ENCODE results near the gene NAB2. TPM values are rescaled to one million over a fixed set of nuclear protein-coding genes. Genes with fewer than 3 reads are reported as not detected.
A peak's percentile ranks its signal among the peaks of the same experiment; 100 is the strongest.

NAB2 gene
- polyA plus RNA-seq, 4 donors: 11.4 to 23.1 (median 18.1) TPM

DNA sequence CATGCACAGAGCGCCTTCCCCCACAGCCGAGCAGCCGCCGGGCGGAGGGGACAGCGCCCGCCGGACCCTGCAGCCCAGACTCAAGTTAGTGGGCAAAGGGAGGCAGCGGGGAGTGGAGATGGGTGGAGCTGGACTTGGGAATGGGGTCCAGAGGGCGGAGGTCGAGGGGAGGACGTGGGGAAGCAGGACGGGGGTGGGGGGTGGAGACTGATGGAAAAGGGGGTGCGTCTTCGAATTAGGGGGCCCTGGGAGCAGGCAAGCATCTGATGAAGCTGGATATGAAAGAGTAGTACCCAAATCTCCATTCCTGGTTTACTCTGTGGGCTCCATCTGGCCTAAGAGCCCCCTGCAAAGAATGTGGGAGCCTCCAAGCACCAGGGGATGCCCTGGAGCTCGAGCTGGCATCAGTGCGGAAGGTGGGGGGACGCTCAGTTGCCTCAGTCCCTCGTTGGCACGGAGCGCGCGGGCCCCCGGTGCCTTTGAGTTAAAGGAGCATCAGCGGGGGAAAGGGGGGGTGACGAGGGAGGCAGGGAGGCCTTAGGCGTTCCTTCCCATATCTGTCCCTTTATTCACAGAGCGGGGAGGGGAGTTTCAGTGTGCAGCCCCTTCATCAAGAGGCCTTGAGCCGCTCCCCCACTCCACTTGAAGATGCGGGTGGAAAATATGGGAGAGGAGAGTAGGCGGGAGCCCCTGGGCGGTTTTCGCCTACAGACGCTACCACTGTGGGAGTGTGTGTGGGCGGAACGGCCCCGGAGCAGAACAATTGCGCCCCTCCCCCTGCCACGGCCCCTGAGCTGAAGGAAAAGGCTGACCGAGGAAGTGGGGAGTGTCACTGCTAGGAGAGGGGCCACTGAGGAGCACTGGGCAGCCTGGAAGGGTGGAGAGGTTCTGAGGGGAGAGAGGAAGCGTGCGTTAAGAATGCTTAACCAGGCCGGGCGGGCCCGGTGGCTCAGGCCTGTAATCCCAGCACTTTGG lies 644 bp downstream of the NAB2 start:
- peaks cover 0 to 31% (median 0%) of the 10 kb centered on the region in 3 donors for H3K4me1 ChIP-seq (ENCODE audit: control insufficient read depth in 3 of 3, insufficient read depth in 2 of 3, low read depth in 1 of 3, low read length in 2 of 3)
- peak; percentile 58 to 81 for DNase-seq
- H3K36me3 ChIP-seq (ENCODE audit: control insufficient read depth in 3 of 3, insufficient read depth in 2 of 3, low read depth in 1 of 3, low read length in 3 of 3): peaks cover 0 to 42% (median 2%) of the 10 kb centered on the region in 3 donors
- no peaks in the 10 kb centered on the region for H3K27me3 ChIP-seq (ENCODE audit: control insufficient read depth in 3 of 3, insufficient read depth in 3 of 3, low read length in 3 of 3)
- no peak for FAIRE-seq
- H3K4me3 ChIP-seq (ENCODE audit: low read depth in 1 of 3, low read length in 3 of 3): peak overlapping the region; percentile 54 to 78 (median 76)
- peak overlapping the region; percentile 69 to 91 (median 79) for H3K27ac ChIP-seq (ENCODE audit: low read depth in 1 of 3, low read length in 2 of 3)
- WGBS, 3 donors: 1 to 5% (median 3%) methylated on average over 38 to 45 of the region's 45 CpGs
- H3K9me3 ChIP-seq (ENCODE audit: control insufficient read depth in 2 of 2, insufficient read depth in 1 of 2, low read depth in 1 of 2, low read length in 1 of 2): no peaks in the 10 kb centered on the region

DNA sequence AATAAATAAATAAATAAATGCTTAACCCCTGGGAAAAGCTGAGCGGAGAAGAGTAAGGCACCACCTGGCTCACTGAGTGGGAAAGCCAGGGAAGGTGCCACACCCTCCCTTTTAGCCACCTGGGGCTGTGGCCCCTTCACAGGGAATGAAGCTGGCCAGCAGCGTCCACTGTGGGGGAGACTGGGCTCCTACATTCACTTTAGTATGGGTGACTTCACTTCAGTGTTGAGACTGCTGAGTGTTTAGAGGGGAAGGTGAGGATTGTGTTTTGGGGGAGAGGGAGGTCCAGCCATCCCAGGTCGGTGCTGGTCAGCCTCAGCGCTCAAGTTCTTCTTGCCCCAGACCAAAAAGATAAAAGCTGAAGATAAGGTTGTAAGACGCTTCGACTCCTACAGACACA lies 1.6 kb downstream of the NAB2 start:
- H3K27ac ChIP-seq (ENCODE audit: low read depth in 1 of 3, low read length in 2 of 3): peak overlapping the region in 1 of 3 donors; percentile 26

DNA sequence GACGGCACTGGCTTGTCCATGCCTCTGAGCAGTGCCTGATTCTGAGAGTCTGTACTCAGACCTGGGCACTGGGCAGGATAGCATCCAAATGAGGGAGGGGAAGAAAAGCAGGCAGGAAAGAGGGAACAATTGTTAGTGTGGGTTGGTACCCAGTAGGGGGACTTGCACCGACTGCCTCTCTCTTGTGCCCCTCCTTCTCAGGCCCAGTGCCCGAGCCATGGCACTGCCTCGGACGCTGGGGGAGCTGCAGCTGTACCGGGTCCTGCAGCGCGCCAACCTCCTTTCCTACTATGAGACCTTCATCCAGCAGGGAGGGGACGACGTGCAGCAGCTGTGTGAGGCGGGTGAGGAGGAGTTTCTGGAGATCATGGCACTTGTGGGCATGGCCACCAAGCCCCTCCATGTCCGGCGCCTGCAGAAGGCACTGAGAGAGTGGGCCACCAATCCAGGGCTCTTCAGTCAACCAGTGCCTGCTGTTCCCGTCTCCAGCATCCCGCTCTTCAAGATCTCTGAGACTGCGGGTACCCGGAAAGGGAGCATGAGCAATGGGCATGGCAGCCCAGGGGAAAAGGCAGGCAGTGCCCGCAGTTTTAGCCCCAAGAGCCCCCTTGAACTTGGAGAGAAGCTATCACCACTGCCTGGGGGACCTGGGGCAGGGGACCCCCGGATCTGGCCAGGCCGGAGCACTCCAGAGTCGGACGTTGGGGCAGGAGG lies 2.2 kb downstream of the NAB2 start:
- Histone ChIP-seq H3K27me3 (ENCODE audit: control insufficient read depth in 3 of 3, insufficient read depth in 3 of 3, low read length in 3 of 3) (no peaks in the 10 kb centered on the region), H3K36me3 (ENCODE audit: control insufficient read depth in 3 of 3, insufficient read depth in 2 of 3, low read depth in 1 of 3, low read length in 3 of 3) (peaks cover 0 to 57% (median 2%) of the 10 kb centered on the region in 3 donors), H3K4me3 (ENCODE audit: low read depth in 1 of 3, low read length in 3 of 3) (peak overlapping the region in 1 of 3 donors; percentile 76), H3K27ac (ENCODE audit: low read depth in 1 of 3, low read length in 2 of 3) (no peak overlapping the region), H3K9me3 (ENCODE audit: control insufficient read depth in 2 of 2, insufficient read depth in 1 of 2, low read depth in 1 of 2, low read length in 1 of 2) (no peaks in the 10 kb centered on the region), H3K4me1 (ENCODE audit: control insufficient read depth in 3 of 3, insufficient read depth in 2 of 3, low read depth in 1 of 3, low read length in 2 of 3) (peaks cover 0 to 21% (median 0%) of the 10 kb centered on the region in 3 donors)
- FAIRE-seq: no peak
- DNase-seq: no peak
- 72 to 88% (median 80%) methylated on average over 22 of the region's 22 CpGs for WGBS, 3 donors

More for the DNA sequence above, 1.6 kb downstream of the NAB2 start:
- Histone ChIP-seq H3K4me3 (ENCODE audit: low read depth in 1 of 3, low read length in 3 of 3) (peak overlapping the region in 2 of 3 donors; percentile 10 to 76), H3K4me1 (ENCODE audit: control insufficient read depth in 3 of 3, insufficient read depth in 2 of 3, low read depth in 1 of 3, low read length in 2 of 3) (peaks cover 0 to 27% (median 0%) of the 10 kb centered on the region in 3 donors), H3K36me3 (ENCODE audit: control insufficient read depth in 3 of 3, insufficient read depth in 2 of 3, low read depth in 1 of 3, low read length in 3 of 3) (peaks cover 0 to 52% (median 2%) of the 10 kb centered on the region in 3 donors), H3K9me3 (ENCODE audit: control insufficient read depth in 2 of 2, insufficient read depth in 1 of 2, low read depth in 1 of 2, low read length in 1 of 2) (no peaks in the 10 kb centered on the region), H3K27me3 (ENCODE audit: control insufficient read depth in 3 of 3, insufficient read depth in 3 of 3, low read length in 3 of 3) (no peaks in the 10 kb centered on the region)
- no peak for DNase-seq
- FAIRE-seq: no peak
- 66 to 78% (median 74%) methylated on average over 6 of the region's 6 CpGs for WGBS, 3 donors

DNA sequence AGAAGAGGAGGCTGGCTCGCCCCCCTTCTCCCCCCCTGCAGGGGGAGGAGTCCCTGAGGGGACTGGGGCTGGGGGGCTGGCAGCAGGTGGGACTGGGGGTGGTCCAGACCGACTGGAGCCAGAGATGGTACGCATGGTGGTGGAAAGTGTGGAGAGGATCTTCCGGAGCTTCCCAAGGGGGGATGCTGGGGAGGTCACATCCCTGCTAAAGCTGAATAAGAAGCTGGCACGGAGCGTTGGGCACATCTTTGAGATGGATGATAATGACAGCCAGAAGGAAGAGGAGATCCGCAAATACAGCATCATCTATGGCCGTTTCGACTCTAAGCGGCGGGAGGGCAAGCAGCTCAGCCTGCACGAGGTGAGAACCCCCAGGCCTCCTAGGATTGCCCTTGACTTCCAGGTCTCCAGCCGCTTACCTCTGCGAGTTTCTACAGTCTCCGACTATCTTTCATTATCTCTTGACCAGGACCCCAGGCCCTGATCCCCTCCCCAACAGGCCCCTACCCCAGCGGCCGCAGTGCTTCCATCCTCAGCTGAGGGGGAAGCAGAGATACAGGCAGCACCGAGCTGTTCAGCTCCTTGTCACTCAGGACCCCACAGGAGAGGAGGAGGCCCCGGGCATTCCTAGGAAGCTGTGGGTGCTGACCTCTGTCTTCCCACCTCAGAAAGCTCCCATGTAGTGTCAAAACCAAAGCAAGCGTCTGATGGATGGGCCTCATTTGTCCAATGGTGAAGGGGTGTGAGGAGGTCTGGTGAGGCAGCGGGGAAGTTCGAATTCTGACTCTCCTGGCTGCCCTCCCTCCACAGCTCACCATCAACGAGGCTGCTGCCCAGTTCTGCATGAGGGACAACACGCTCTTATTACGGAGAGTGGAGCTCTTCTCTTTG lies 3.0 kb downstream of the NAB2 start:
- 79 to 86% (median 85%) methylated on average over 25 of the region's 25 CpGs for WGBS, 3 donors
- Histone ChIP-seq H3K4me3 (ENCODE audit: low read depth in 1 of 3, low read length in 3 of 3) (no peak overlapping the region), H3K4me1 (ENCODE audit: control insufficient read depth in 3 of 3, insufficient read depth in 2 of 3, low read depth in 1 of 3, low read length in 2 of 3) (peaks cover 0 to 16% (median 0%) of the 10 kb centered on the region in 3 donors), H3K36me3 (ENCODE audit: control insufficient read depth in 3 of 3, insufficient read depth in 2 of 3, low read depth in 1 of 3, low read length in 3 of 3) (peaks cover 0 to 65% (median 7%) of the 10 kb centered on the region in 3 donors), H3K27me3 (ENCODE audit: control insufficient read depth in 3 of 3, insufficient read depth in 3 of 3, low read length in 3 of 3) (no peaks in the 10 kb centered on the region), H3K27ac (ENCODE audit: low read depth in 1 of 3, low read length in 2 of 3) (no peak overlapping the region), H3K9me3 (ENCODE audit: control insufficient read depth in 2 of 2, insufficient read depth in 1 of 2, low read depth in 1 of 2, low read length in 1 of 2) (no peaks in the 10 kb centered on the region)
- no peak for FAIRE-seq
- DNase-seq: no peak

DNA sequence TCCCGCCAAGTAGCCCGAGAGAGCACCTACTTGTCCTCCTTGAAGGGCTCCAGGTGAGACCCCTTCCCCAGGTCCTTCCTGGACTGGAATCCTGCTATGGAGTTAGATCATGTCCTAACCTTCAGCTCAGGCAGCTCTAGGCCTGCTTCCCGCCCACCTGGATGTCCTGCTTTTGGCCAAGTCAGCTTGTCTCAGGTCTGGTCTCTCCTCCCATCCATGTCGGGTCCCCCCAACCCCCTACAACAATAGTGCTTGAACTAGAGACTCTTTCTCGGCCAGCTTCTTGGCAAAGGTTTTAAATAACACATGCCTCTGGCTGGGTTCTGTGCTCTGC lies 3.6 kb downstream of the NAB2 start:
- no peaks in the 10 kb centered on the region for H3K9me3 ChIP-seq (ENCODE audit: control insufficient read depth in 2 of 2, insufficient read depth in 1 of 2, low read depth in 1 of 2, low read length in 1 of 2)
- no peak overlapping the region for H3K4me3 ChIP-seq (ENCODE audit: low read depth in 1 of 3, low read length in 3 of 3)
- H3K27me3 ChIP-seq (ENCODE audit: control insufficient read depth in 3 of 3, insufficient read depth in 3 of 3, low read length in 3 of 3): no peaks in the 10 kb centered on the region
- FAIRE-seq (no peak), DNase-seq (no peak)
- peaks cover 0 to 70% (median 9%) of the 10 kb centered on the region in 3 donors for H3K36me3 ChIP-seq (ENCODE audit: control insufficient read depth in 3 of 3, insufficient read depth in 2 of 3, low read depth in 1 of 3, low read length in 3 of 3)
- 77 to 85% (median 84%) methylated on average over 5 of the region's 5 CpGs for WGBS, 3 donors
- H3K4me1 ChIP-seq (ENCODE audit: control insufficient read depth in 3 of 3, insufficient read depth in 2 of 3, low read depth in 1 of 3, low read length in 2 of 3): peaks cover 0 to 21% (median 0%) of the 10 kb centered on the region in 3 donors
- H3K27ac ChIP-seq (ENCODE audit: low read depth in 1 of 3, low read length in 2 of 3): peak overlapping the region in 1 of 3 donors; percentile 21

DNA sequence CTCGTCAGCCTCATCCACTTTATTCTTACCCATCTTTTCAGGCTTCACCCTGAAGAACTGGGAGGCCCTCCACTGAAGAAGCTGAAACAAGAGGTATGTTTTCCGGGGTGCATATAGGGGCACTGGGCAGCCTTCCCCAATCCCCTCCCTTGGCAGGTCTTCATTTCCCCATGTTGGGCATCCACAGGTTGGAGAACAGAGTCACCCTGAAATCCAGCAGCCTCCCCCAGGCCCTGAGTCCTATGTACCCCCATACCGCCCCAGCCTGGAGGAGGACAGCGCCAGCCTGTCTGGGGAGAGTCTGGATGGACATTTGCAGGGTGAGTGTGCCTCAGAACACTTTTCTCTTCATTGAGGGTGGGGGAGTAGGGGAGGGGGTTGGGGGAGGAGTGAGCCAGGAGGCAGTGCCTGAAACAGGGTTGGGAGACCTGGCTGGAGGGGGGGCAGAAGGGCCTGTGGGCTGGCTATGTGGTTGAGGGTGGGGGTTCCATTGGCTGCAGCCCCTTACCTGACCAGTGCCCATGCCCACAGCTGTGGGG lies 4.0 kb downstream of the NAB2 start:
- Histone ChIP-seq H3K27ac (ENCODE audit: low read depth in 1 of 3, low read length in 2 of 3) (peak overlapping the region in 1 of 3 donors; percentile 21), H3K9me3 (ENCODE audit: control insufficient read depth in 2 of 2, insufficient read depth in 1 of 2, low read depth in 1 of 2, low read length in 1 of 2) (no peaks in the 10 kb centered on the region), H3K36me3 (ENCODE audit: control insufficient read depth in 3 of 3, insufficient read depth in 2 of 3, low read depth in 1 of 3, low read length in 3 of 3) (peaks cover 0 to 73% (median 12%) of the 10 kb centered on the region in 3 donors), H3K4me3 (ENCODE audit: low read depth in 1 of 3, low read length in 3 of 3) (no peak overlapping the region), H3K4me1 (ENCODE audit: control insufficient read depth in 3 of 3, insufficient read depth in 2 of 3, low read depth in 1 of 3, low read length in 2 of 3) (peaks cover 0 to 21% (median 0%) of the 10 kb centered on the region in 3 donors), H3K27me3 (ENCODE audit: control insufficient read depth in 3 of 3, insufficient read depth in 3 of 3, low read length in 3 of 3) (no peaks in the 10 kb centered on the region)
- no peak for FAIRE-seq
- DNase-seq: no peak
- WGBS, 3 donors: 83 to 87% (median 86%) methylated on average over 4 of the region's 4 CpGs

DNA sequence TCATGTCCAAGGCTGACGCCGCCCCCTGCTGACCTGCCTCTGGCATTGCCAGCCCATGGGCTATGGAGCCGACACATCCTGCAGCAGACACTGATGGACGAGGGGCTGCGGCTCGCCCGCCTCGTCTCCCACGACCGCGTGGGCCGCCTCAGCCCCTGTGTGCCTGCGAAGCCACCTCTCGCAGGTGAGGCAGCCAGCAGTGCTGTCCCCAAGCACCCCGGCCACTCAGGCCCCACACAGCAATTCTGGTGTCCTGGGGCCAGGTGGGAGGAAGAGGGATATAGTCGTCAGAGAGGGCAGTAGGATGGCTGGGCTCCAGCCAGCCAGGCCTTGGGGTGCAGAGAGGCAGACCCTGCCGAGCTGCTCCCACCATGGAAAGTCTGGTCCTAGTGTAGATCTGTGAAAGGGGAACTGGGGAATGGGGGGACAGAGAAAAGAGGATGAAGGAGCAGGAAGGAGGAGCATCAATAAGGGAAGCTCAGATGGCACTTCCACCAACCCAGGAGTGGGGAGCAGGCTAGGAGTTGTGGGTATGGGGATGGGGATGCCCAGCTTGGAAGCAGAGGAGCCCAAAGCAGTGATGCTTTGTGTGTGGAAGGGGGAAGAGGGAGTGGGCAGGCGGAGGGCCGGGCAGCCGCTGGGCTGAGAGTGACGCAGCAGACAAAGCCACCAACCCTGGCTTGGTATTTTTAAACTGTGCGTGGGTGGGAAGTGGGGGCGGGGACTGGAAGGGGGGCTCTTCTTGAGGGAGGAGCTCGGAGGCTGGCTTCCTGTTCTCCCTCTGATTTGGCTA lies 4.7 kb downstream of the NAB2 start:
- peaks cover 2 to 76% (median 15%) of the 10 kb centered on the region in 3 donors for H3K36me3 ChIP-seq (ENCODE audit: control insufficient read depth in 3 of 3, insufficient read depth in 2 of 3, low read depth in 1 of 3, low read length in 3 of 3)
- no peaks in the 10 kb centered on the region for H3K27me3 ChIP-seq (ENCODE audit: control insufficient read depth in 3 of 3, insufficient read depth in 3 of 3, low read length in 3 of 3)
- no peak overlapping the region for H3K4me3 ChIP-seq (ENCODE audit: low read depth in 1 of 3, low read length in 3 of 3)
- peak overlapping the region in 2 of 3 donors; percentile 57 to 69 for H3K27ac ChIP-seq (ENCODE audit: low read depth in 1 of 3, low read length in 2 of 3)
- WGBS, 3 donors: 44 to 73% (median 61%) methylated on average over 22 to 24 of the region's 24 CpGs
- no peaks in the 10 kb centered on the region for H3K9me3 ChIP-seq (ENCODE audit: control insufficient read depth in 2 of 2, insufficient read depth in 1 of 2, low read depth in 1 of 2, low read length in 1 of 2)
- FAIRE-seq: no peak
- peaks cover 0 to 17% (median 0%) of the 10 kb centered on the region in 3 donors for H3K4me1 ChIP-seq (ENCODE audit: control insufficient read depth in 3 of 3, insufficient read depth in 2 of 3, low read depth in 1 of 3, low read length in 2 of 3)
- DNase-seq: no peak
